GM19397 (cell line): ENCODE results near the gene PTPN21.
A peak's percentile ranks its signal among the peaks of the same experiment; 100 is the strongest.

Source experiments
- ATAC-seq: cut with Tn5 transposase; IDR thresholded peaks from one replicate; pipeline ENCODE4 v1.9.1; 2021; ENCODE audit warnings: mild to moderate bottlenecking, moderate library complexity; ENCODE audit not compliant: unreplicated experiment

PTPN21 gene

DNA sequence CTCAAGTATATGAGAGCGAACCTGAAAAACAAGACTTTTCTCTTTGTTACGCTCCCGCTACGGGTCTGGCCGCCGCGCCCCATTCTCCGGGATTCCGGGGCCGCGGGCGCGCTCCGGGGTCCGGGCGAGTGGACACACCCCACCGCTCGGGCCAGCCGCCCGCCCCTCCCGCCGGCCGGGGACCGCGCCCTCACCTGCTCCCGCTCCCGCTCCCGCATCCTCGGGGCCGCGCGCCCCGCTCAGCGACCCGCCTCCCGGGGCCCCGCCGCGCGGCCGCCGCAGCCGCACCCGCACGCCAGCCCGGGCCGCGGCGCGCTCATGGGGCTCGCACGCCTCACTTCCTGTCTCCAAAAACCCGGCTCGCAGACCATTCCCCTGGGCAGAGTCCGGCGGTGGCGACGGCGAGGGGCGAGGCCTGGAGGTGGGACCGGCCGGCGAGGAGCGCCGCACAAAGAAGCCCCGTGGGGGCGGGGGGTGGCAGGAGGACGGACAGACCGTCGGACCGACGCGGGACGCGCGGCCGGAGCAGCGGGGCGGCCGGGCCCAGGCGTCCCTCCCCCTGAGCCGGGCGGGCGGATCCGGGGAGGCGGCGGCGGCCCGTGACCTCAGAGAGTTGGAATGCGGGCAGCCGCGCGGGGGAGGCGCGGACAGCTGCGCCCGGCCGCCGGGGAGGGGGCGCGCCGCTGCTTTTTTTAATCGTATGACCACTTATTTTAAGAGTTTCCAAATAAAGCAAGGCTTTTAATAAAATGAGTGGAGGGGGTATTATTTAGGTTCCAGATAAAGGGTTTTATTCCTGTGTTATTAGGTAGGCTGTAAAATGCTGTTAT lies at the start of gene PTPN21:
PTPN21 (minus strand) TSS at position 551 of the 830 bp plus-strand sequence. CDS start 4,590 bp downstream, outside the sequence.
- peak; percentile 46 for ATAC-seq

DNA sequence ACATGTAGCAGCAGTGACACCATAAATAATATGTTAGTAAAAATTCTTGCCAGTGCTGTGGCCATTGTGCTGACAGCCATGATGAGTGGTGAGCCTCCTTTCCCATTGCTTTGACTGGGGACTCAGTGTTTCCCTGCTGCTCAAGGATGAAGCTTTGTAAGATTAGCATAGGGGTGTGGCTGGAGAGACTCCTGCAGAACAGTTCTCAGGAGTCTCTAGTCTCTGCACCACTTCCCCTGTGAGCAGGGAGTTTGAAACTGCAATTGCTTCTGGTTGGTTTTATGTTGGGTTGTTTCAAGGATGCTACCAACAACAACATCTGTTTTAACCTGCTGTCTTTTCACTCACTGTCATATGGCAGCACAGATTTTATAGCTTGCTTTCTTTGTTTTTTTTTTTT lies 49.4 kb upstream of the PTPN21 start:
- ATAC-seq = no peak

DNA sequence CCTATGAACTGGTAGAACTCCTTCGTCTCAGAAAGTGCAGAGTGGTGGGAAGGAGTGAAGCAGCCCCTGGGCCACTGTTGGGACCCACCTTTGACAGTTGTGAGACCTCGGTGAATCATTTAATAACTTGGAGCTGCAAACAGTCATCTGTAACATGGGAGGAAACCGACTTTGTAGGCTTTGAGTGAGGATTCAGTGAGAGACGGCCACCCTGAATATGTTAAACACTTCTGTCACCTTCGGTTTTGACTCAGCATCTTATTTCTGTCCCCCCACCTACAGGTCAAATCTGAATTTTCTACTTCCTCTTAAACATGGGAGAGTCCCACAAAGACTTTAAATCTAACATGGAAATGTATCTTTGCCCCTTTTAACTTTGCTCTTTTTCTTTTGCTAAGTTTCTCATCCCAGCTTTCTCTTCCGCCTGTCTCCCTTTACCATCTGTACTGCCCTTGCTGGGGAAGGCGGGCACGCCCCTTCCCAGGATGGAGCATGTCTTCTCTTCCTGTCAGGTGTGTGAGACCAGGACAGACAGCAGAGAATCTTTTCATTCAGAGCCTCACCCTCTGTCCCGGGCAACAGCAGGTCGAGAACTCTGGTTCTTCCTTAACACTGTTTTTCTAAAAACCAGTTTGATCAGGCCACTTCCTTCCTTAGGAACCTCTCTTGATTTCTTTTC lies 45.1 kb upstream of the PTPN21 start:
- peak; percentile 88 for ATAC-seq

DNA sequence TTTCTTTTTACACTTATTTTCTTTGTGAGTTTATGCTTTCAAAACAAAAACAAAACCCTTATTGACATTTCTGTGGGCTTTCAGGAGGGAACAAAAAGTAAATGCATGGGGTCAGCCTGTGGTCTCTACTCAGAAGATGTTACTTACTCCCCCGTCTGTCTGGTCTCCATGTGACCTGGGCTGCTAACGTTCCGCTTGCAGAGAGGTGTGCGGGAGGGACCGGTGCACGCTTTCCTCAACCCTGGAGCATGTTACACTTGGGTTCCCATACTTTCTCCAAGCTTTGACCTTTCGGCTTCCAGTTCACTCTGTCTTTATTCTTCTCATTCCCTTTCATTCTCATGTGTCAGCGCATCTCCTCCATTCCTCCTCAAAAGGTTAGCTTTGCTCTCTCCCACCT lies 44.5 kb upstream of the PTPN21 start:
- ATAC-seq = peak; percentile 36

DNA sequence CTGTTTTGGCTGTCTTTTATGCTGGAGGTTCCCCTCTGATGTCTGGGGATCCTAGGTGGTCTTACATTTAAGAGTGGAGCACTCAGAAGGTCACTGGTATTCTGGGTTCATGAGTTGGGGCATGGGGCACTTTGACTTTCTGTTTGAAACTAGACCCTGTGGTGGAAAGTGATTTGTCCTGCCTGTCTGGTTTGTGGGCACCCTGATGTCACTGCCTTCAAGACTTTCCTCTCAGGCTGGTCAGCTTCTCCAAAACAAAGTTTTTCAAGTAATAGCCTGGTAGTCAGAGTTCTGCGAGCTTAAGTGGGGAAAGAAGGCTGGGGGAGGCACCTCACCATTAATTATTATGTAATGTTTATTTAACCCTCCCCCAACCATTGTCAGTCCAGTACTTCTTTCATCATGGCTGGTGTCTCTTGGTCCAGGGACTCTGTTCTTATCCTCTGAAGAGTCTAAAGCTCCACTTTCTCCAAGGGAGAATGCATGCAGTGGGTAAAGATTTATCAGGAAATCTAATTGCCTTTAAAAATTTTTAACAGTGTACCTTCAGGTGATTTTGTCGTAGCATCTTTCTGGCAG lies 43.4 kb upstream of the PTPN21 start:
- no peak for ATAC-seq

DNA sequence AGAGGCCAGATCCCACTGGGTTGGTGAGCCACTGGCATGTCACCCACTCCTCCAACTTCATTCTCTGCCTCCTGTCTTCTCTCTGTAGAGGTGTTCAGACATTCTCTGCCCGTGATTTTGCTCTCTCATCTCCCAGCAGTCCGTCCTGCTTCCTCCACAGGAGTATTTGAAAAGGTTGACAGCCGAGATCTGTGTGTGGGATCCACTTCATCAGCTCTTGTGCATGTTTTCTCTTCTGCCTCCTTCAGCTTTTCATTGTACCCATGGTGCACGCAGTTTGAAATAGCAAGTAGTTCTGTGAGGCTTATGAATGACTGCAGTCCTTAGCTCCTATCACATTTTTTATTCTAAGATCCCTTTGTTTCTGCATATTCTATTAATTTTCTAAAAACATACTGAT lies 42.8 kb upstream of the PTPN21 start:
- ATAC-seq = no peak

DNA sequence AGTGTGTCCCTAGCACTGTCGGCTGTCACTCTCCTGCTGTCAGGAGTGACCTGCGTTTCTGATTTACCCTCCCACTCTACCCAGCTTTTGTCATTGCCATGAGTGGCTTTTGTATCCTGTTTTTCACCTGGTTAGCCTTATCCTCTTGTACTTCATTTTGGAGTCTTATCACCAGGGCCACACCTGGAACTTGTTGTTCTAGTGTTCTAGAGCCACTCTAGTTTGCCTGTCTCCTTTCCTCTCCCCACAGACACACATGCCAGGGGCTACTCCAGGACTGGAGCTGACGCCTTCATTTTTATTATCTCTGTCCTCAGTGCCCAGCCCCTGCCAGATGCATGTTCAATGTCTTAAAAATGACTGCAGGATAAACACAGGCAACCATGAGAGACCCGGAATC lies 42.2 kb upstream of the PTPN21 start:
- ATAC-seq = no peak

DNA sequence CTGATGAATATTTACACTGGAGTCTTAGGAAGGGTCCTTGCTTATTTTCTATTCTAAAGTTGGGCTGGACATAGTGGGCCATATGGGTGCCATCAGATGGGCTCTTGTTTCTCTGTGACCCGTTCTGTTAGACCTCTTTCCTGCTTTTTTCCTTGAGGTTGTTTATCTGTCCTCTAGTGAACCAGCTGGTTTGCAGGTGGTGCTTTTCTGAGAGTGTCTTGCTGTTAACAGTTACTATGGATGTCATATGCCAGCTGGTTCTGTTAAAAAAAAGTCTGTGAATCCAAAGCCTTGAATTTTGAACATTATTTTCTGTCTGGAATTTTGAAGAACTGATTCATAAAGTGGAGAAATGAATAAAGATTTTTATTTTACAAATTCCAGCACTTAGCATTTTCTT lies 37.2 kb upstream of the PTPN21 start:
- no peak for ATAC-seq

DNA sequence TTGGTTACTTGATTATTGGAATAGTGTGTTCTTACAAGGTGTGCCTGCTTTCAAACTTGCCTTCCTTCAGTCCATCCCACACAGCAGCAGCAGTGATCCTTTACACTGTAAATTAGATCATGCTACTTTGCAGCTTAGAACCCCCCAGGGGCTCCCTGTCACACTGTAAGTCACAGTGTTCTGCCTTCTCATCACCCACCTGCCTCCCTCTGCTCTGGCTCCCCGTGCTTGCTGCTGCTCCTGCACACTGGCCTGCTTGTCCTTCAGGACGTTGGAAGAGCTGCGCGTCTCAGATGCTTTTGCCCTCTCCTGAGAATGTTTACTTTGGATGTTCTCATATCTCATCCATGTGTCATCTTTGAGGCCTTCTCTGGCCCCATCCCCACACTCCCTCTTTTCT lies 35.4 kb upstream of the PTPN21 start:
- ATAC-seq = no peak

DNA sequence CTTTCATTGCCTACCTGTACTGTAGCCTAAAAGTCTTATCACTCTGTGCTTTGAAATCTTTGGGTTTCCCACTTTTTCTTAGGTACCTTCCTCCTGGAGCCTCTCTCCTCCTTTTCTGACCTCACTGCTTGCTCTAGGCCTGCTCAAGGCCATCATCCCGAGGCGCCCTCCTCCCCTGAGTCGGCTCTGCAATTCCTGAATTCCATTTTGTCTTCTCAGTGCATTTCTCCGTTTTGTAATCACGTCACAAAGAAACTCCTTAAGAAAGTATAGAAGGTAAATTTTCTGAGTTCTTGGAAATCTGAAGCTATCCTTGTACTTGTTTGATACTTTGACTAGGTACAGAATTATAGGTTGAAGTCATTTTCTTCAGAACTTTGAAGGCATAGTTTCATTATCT lies 33.3 kb upstream of the PTPN21 start:
- no peak for ATAC-seq

DNA sequence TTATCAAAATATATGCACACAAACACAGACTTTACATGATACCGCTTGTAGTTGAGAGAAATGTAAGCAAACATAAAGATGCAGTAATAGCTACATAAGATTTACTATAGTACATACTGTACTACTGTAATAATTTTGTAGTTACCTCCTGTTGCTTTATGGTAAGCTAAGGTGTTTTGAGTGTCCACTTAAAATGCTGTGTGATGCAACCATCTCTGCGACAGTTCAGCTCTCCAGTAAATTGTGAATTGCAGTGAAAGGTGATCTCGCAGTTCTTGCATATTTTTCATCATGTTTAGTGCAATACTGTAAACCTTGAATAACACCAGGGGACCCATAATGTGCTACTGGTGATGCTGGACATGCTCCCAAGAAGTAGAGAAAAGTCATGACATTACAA lies 29.6 kb upstream of the PTPN21 start:
- no peak for ATAC-seq

DNA sequence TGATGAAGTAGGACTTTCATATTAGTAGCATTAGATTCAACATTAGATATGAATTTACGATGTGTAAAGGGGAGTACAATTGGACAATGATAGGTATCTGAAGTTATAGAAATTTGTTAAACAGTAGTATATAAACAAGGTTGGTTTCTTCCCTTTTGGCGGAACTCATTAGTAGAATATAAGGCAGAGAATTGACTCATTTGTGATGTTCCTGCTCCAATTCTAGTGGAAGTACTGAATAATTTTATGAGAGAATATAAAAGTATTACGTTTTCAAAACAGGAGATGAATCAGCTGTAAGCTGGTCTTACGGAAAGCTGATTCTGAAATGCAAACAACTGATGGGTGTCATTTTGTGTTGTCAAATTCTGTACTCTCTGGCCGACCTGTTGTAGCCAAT lies 21.4 kb upstream of the PTPN21 start:
- ATAC-seq = no peak

DNA sequence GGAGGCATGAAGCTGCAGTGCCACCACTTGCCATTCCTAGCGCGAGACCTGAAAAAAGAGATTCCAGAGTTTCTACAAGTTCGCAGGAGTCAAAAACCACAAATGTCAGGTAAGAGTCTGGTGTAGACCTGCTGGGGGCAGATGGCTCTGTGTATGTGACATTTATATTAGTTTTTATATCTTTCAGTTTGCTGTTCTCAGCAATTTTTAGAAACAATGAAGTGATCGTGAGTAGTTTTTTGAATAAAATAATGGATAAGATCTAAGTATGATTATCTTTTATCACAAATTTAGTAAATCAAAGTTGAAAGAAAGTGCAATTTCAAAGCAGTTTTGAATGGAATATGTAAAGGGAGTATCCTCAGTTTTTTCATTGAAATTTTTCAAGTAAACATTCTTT lies 17.3 kb upstream of the PTPN21 start:
- no peak for ATAC-seq

DNA sequence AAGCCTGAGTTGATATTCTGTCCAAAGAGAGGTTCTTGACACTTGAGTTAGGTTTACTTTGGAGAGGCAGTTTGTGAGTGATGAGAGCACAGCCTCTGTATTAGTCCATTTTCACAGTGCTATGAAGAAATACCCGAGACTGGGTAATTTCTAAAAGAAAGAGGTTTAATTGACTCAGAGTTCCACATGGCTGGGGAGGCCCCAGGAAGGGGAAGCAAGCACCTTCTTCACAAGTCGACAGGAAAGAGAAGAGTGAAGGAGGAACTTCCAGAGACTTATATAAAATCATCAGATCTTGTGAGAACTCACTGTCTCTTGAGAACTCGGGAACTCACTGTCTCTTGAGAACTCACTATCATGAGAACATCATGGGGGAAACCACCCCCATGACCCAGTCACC lies 13.4 kb upstream of the PTPN21 start:
- ATAC-seq = no peak

DNA sequence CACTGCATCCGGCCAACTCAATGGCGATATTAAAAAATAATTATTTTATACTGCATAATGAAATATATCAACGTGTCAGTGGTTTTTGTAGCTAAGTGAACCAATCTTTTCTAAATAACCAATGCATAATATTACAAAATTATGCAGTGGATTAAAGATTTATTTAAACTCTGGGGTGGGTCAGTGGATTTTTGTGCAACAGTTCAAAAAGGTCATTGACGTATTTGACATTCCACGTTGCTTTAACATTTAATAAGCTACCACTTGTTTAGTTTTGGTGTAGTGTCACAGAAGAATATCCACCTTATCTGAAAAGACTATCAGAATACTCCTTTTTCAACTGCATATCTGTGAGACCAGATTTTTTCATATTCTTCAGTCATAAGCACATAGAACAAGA lies 10.6 kb upstream of the PTPN21 start:
- ATAC-seq = no peak

DNA sequence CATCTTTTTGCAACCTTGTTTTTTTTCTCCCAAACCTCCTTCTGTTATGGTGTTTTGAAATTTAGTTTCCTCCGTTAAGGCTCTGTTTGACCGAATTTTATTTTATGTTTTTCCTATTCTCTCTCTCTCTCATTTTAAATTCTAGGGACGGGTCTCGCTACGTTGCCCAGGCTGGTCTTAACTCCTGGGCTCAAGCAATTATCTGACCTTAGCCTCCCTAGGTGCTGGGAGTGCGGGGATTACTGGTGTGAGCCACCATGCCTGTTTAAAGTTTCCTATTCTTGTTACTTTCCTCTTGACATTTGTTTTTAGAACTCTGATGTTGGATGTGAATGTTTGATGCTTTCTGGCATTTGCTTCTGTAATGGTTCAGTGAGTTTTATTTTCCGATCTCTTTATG lies 9.0 kb upstream of the PTPN21 start:
- ATAC-seq = no peak

DNA sequence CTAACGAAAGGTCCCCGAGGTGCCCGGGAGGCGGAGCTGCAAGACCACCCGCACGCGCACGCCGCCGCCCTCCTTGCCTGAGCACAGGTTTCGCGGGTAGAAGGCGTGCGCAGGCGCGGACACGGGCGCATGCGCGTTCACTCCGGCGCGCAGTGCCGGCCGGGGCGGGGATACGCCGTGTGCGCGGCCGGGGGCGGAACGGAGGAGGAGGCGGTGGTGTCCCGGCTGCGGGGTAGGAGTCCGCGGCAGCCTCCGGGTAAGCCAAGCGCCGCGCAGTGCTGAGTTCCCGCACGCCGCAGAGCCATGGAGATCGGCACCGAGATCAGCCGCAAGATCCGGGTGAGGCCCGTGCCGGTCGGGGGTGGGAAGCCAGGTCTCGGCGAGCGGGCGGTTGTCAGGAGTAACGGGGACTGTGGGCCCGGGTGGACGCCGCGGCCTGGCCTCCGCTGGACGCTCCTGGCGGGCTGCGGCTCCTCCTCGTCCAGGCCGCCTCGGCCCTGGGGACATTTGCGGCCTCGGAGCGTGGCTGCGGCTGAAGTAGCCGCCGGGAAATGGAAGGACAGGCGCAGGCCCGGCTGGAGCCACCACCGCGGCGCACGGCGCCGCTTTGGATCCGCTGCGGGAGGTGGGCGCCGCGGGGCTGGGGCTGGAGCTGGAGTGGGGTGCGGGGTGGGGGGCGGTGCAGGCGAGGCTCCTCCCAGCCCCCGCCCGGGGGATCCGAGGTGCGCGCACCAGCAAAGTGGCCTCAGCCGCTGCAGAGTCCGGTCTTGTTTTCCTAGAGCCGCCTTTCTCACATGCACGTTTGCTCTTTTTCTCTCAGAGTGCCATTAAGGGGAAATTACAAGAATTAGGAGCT lies 8.3 kb upstream of the PTPN21 start, which contains the start of gene ZC3H14:
ZC3H14 (plus strand) TSS at position 207 of the 856 bp plus-strand sequence; CDS start at position 304, 97 bp downstream.
- ATAC-seq = peak; percentile 97

DNA sequence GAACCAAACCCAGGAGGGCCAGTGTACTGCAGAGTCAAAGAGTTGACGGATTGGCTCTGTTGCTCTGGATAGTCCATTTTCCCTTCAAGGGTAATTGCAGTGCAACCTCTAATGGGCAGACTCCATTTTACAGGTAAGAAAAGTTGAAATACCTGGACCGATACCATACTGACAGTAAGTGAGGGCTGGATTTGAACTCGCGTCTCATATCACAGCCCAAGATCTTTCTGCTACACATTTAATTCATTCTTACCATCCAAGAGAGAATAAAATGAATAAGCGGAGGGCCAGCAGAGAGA lies 7.7 kb upstream of the PTPN21 start:
- peak; percentile 3 for ATAC-seq

DNA sequence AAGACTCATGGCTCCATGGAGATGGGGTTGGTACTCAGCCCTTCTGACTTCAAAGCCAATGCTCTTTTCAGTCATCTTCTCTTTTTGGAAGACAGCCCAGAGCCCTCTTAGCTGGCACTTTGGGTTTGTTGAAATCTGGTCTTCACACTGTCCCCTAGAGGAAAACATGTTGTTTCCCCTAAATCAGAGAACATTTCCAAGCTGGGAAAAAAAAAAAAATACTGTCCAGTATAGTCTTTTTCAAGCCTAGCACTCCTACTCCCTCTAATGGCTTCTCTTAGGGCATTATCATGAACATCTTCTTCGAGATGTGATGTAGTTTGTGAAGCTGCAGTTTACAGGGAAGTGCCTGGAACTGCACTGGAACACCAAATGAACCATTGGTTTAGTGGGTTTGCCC lies 5.0 kb upstream of the PTPN21 start:
- no peak for ATAC-seq

DNA sequence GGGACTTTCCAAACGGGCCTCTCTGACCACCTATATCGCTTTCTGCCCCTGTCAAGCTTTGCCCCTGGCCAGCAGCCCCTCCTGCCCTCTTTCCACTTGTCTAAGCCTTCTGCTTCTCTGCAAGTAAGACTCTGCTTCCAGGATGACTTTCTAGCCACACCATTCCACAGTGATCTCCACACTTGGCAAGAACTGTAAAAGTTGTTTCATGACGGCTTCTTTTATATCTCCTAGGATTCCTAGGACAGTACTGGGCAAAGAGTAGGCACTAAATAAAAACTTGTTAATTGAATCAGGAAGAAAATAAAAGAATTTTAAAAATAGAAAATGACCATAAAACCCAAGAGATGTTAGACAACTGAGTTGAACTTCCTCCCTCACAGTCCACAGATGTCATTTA lies 1.8 kb upstream of the PTPN21 start:
- no peak for ATAC-seq

DNA sequence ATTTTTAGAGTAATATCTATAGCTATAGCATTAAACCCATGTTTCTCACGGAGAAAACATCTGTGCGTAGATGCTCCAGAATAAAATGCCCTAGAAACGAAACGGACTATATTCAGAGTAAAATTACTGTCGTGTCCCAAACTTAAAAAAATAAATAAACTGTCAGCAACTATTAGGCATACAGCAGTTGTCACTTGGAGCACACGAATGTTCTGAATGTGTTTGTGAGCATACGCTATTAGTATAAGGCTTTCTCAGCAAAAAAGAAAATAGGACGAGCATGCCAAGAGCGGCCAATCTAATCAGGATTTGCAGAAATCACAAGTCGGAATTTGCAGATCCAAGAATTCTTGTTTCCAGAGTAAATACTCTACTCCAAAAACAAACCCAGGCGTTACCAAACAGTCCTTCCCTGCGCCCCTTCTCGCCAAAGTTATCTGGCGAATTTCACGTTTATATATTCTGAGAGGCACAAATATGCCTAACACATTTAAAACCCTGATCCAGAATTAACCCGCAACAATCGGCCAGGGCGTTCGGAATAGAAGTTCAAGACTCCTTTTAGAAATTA lies 836 bp downstream of the PTPN21 start:
- ATAC-seq = no peak
